HFF-Myc (cell line): Measurements from ENCODE around the gene CMIP.

Source experiments
- DNase-seq: peaks from one replicate; pipeline ENCODE4 v3.0.0-alpha.2; 2011; ENCODE audit warnings: low read depth; ENCODE audit errors: extremely low read depth
- H3K4me3 ChIP-seq: replicated peaks from 2 replicates; pipeline ENCODE4 v1.5.1; 2011; ENCODE audit warnings: low read depth, mild to moderate bottlenecking, control low read depth, low read length
- CTCF ChIP-seq: IDR thresholded peaks from 2 replicates; pipeline ENCODE4 v1.5.1; 2012; ENCODE audit warnings: mild to moderate bottlenecking, low read depth, low read length, control low read depth; ENCODE audit errors: missing control alignments

Gene CMIP

GRCh38 chr16:81706327-81707295, 262.0 kb downstream of the CMIP start:
- DNase-seq, result no peak
- H3K4me3 ChIP-seq, result no peak overlapping the region
- TF ChIP-seq CTCF, result no peak

- H3K4me3 ChIP-seq, result no peak overlapping the region
- DNase-seq, result no peak
- TF ChIP-seq CTCF, result no peak
Measured at GRCh38 chr16:81707411-81708265, 263.0 kb downstream of the CMIP start.

- no peak overlapping the region for H3K4me3 ChIP-seq
- TF ChIP-seq CTCF, result no peak
- no peak for DNase-seq
Measured at GRCh38 chr16:81708266-81709015, 263.8 kb downstream of the CMIP start.

- no peak for DNase-seq
- H3K4me3 ChIP-seq, result no peak overlapping the region
- no peak for TF ChIP-seq CTCF
Measured at GRCh38 chr16:81709016-81709900, 264.6 kb downstream of the CMIP start.

GRCh38 chr16:81710044-81710443, 265.4 kb downstream of the CMIP start:
- DNase-seq, result no peak
- no peak for TF ChIP-seq CTCF
- no peak overlapping the region for H3K4me3 ChIP-seq
